Natural killer cell (primary cell): ENCODE measurements around the gene CEMP1. TPM values are rescaled to one million over a fixed set of nuclear protein-coding genes. Genes with fewer than 3 reads are reported as not detected.
"Not testable (repeated sequence)": the region's sequence is repeated elsewhere in the genome, so short reads cannot be mapped to it uniquely, and the experiment has no call there.

Experiments used
- ATAC-seq, 3 donors: fragments of 150-1000 bp in 2 of 3; fragments of 200-7000 bp in 1 of 3; cut with Tn5 transposase; 1 replicate in 1 of 3; 2 replicates in 2 of 3; pipeline ENCODE4 v1.10.0; 2021; ENCODE audit warnings: mild to moderate bottlenecking in 2 of 3, moderate library complexity in 2 of 3
- DNase-seq, 2 donors: peaks; one replicate each; pipeline versions ENCODE4 v3.0.0 to v3.0.0-alpha.2; 2013 to 2021; ENCODE audit warnings: mixed read lengths in 1 of 2
- H3K27ac ChIP-seq: one replicate; pipeline ENCODE4 v1.5.1; 2013; ENCODE audit warnings: mild to moderate bottlenecking, low read length
- H3K27me3 ChIP-seq: one replicate; pipeline ENCODE4 v1.6.1; 2013; ENCODE audit warnings: low read length; ENCODE audit not compliant: control insufficient read depth, insufficient read depth
- H3K36me3 ChIP-seq: one replicate; pipeline ENCODE4 v1.6.1; 2013; ENCODE audit warnings: low read length; ENCODE audit not compliant: control insufficient read depth, insufficient read depth
- H3K4me1 ChIP-seq: one replicate; pipeline ENCODE4 v1.6.1; 2013; ENCODE audit warnings: low read length; ENCODE audit not compliant: control insufficient read depth, insufficient read depth
- H3K4me3 ChIP-seq: one replicate; pipeline ENCODE4 v1.5.1; 2013; ENCODE audit warnings: low read length
- H3K9me3 ChIP-seq: one replicate; pipeline ENCODE4 v1.6.1; 2013; ENCODE audit warnings: low read length; ENCODE audit not compliant: control insufficient read depth, insufficient read depth
- H3K27ac Mint-ChIP-seq, 2 donors: one replicate each; pipeline ENCODE4 v1.8.0; 2022; ENCODE audit warnings: mild to moderate bottlenecking in 2 of 2, mixed read lengths in 2 of 2, moderate library complexity in 1 of 2
- H3K27me3 Mint-ChIP-seq, 2 donors: one replicate each; pipeline ENCODE4 v1.8.0; 2022; ENCODE audit warnings: low read depth in 2 of 2, mixed read lengths in 2 of 2
- H3K36me3 Mint-ChIP-seq: one replicate; pipeline ENCODE4 v1.8.0; 2022; ENCODE audit warnings: mixed read lengths
- H3K4me1 Mint-ChIP-seq, 2 donors: one replicate each; pipeline ENCODE4 v1.8.0; 2022; ENCODE audit warnings: mixed read lengths in 2 of 2
- H3K4me3 Mint-ChIP-seq: one replicate; pipeline ENCODE4 v1.8.0; 2022; ENCODE audit warnings: mild to moderate bottlenecking, moderate library complexity, mixed read lengths
- H3K9me3 Mint-ChIP-seq, 2 donors: one replicate each; pipeline ENCODE4 v1.8.0; 2022; ENCODE audit warnings: mixed read lengths in 2 of 2
- WGBS: methylation state at CpG from one replicate; pipeline ENCODE4 v1.1.7; 2013; ENCODE audit warnings: missing lambda C conversion rate; ENCODE audit not compliant: insufficient coverage; 5-methylcytosine and 5-hydroxymethylcytosine counted together
- intact Hi-C: fragments of 100-400 bp; cut with micrococcal nuclease; formaldehyde crosslinking; loops from one replicate; pipeline ENCODE4 v1.14.2; 2022
- total RNA-seq, 4 donors: library from RNA; stranded (reverse); fragments of 120-200 nt in 1 of 4; gene quantifications; one replicate each; pipeline versions ENCODE4 v1.2.3 to v1.2.4, GENCODE V29; 2013 to 2022
- TF ChIP-seq, protein P1 (sequence below): fragments of 200-600 bp; IDR thresholded peaks from one replicate; pipeline ENCODE4 v1.8.0; 2022; ENCODE audit warnings: antibody characterized with exemption

CEMP1 gene
- total RNA-seq, 3 donors from 2014 or later (not counting 1 experiment from before 2014, with no cell fraction given) = 0.28 to 0.56 (median 0.45) TPM

DNA sequence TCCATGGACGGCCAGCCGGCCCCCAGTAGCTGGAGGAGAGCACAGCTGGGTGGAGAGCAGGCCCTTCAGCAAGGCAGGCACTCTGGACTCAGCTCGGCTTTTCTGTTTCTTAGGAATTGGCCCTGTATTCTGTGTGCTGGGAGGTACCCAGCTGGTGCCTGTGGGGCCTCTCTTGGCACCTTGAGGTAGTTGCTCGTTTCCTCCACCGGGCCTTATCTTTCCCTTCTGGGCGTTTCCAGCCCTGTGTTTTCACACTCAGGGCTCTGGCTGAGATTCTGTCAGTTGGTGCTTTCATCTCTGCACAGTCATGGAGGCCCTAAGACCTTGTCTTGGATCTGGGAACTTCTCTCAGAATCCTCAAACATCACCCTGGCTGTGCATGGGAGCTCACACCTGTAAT, 36.3 kb upstream of the CEMP1 start:
- H3K27me3 Mint-ChIP-seq, H3K4me1 ChIP-seq, DNase-seq, H3K9me3 ChIP-seq, H3K4me1 Mint-ChIP-seq, H3K4me3 Mint-ChIP-seq, H3K27ac ChIP-seq, intact Hi-C loops, H3K36me3 Mint-ChIP-seq, ATAC-seq, H3K27me3 ChIP-seq, H3K36me3 ChIP-seq, H3K9me3 Mint-ChIP-seq, H3K27ac Mint-ChIP-seq, H3K4me3 ChIP-seq: not testable (repeated sequence)
- WGBS = no CpG with 5 or more reads among the region's 6 CpGs

DNA sequence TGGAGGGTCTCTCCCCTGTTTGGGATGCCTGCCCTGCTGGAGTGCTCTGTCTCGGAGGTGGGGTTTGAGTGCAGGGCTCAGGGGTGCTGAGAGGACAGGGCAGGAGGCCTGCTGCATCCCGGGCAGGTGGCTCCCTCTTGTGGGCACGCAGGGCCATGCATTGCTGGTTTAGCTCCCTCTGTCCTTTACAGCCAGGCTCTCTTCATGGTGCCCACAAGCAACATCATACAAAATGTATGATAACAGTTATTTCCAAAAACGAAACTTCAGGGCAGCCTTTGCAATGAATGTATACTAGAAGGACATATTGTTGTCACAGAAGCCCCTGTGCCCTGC, 29.6 kb upstream of the CEMP1 start:
- intact Hi-C loops, H3K27me3 Mint-ChIP-seq, H3K27ac ChIP-seq, H3K27me3 ChIP-seq, H3K4me1 Mint-ChIP-seq, H3K9me3 Mint-ChIP-seq, H3K4me3 ChIP-seq, H3K36me3 Mint-ChIP-seq, H3K27ac Mint-ChIP-seq, H3K36me3 ChIP-seq, H3K4me3 Mint-ChIP-seq, H3K9me3 ChIP-seq, H3K4me1 ChIP-seq: not testable (repeated sequence)
- DNase-seq = peak in 1 of 2 donors; percentile 67
- peak; percentile 92 to 99 (median 94) for ATAC-seq
- TF ChIP-seq, protein P1, sequence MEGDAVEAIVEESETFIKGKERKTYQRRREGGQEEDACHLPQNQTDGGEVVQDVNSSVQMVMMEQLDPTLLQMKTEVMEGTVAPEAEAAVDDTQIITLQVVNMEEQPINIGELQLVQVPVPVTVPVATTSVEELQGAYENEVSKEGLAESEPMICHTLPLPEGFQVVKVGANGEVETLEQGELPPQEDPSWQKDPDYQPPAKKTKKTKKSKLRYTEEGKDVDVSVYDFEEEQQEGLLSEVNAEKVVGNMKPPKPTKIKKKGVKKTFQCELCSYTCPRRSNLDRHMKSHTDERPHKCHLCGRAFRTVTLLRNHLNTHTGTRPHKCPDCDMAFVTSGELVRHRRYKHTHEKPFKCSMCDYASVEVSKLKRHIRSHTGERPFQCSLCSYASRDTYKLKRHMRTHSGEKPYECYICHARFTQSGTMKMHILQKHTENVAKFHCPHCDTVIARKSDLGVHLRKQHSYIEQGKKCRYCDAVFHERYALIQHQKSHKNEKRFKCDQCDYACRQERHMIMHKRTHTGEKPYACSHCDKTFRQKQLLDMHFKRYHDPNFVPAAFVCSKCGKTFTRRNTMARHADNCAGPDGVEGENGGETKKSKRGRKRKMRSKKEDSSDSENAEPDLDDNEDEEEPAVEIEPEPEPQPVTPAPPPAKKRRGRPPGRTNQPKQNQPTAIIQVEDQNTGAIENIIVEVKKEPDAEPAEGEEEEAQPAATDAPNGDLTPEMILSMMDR = peak; percentile 51
- WGBS = no CpG with 5 or more reads among the region's 4 CpGs

DNA sequence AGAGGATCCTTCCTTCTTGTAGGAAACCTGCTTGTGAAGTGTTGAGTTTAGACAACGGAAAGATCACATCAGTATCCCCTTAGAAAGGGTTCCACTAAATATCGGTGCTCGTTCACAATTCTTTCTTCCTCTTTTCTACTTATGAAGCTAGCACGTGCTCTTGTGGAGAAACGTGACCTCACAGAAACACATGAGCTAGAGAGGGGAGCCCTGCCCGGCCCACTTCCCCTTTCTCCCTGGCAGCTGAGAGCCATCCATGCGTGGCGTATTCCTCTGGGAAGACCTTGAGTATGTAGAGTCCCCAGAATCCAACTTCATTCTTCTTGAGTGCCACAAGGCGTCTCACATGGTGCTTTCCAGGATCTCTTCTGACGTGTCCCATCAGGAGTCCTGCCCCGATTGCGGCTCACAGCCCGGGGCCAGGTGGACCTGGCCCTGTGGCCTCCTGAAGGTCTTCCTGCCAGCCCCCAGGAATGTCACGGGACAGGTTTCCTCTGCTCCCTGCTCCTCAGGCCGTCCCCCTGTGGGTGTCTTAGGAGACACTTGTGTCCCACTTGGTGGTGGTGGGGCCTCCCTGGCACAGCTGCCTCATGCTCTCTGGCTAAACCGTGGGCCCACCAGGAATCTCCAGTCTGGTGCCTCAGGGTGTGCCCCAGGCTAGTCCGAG, 29.1 kb upstream of the CEMP1 start:
- H3K36me3 ChIP-seq, H3K4me1 ChIP-seq, H3K27ac Mint-ChIP-seq, H3K9me3 ChIP-seq, H3K9me3 Mint-ChIP-seq, H3K4me3 ChIP-seq, H3K36me3 Mint-ChIP-seq, H3K4me1 Mint-ChIP-seq, DNase-seq, intact Hi-C loops, H3K27me3 ChIP-seq, H3K4me3 Mint-ChIP-seq, H3K27ac ChIP-seq, H3K27me3 Mint-ChIP-seq: not testable (repeated sequence)
- ATAC-seq = peak; percentile 9 to 59 (median 22)
- WGBS = 67% methylated on average over 3 of the region's 17 CpGs

DNA sequence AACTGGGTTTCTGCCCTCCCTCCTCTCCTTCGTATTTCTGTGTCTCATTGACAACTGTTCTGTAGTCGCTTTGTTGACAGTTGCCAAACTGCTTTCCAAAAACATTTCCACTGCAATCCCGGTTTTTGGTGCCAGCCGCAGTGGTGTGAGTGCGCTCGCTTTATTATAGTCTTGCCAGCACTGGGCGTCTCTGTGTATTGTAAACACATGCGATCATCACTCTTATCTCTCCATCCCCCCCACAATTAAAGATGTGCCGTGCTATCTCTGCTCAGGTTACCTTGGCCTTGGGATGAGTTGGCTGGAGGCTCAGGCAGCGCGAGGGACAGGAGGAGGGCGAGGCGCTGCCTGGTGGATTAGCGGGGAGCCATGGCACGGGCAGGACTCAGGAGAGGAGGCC, 25.9 kb upstream of the CEMP1 start:
- H3K4me1 Mint-ChIP-seq, H3K4me1 ChIP-seq, H3K27me3 Mint-ChIP-seq, DNase-seq, H3K9me3 Mint-ChIP-seq, intact Hi-C loops, H3K36me3 Mint-ChIP-seq, H3K27ac ChIP-seq, H3K4me3 Mint-ChIP-seq, H3K27ac Mint-ChIP-seq, H3K36me3 ChIP-seq, H3K9me3 ChIP-seq, ATAC-seq, H3K27me3 ChIP-seq, H3K4me3 ChIP-seq: not testable (repeated sequence)
- no CpG with 5 or more reads among the region's 15 CpGs for WGBS

DNA sequence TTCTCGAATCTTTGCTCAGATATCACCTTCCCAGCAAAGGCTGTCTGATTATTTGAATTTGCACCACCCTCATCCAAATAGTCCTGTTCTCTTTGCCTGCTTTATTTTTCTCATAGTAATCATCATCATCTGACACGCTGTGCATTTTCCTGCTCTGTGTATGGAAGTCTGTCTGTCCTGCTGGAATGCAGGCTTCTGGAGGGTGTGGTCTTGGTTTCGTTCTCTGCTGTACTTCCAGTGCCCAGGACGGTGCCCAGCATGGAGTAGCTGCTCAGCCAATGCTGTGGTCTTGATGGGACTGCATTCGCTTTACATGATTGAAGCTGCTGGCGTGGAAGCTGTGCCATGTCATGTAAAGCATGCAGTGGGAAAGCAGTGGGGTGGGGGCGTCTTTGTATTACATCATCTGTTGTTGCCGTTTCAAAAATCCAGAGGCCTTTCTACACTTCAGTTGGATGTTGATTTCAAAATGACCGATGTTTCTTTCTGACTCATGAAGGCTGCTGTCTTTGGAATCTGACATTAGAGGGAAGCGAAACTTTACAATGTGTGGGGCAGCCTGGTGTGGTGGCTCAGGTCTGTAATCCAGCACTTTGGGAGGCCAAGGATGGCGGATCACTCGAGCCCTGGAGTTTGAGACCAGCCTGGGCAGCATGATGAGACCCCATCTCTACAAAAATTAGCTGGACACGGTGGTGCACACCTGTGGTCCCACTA, 23.7 kb upstream of the CEMP1 start:
- intact Hi-C loops, H3K4me1 Mint-ChIP-seq, H3K27ac ChIP-seq, H3K4me1 ChIP-seq, H3K4me3 ChIP-seq, H3K36me3 Mint-ChIP-seq, H3K9me3 ChIP-seq, DNase-seq, H3K36me3 ChIP-seq, H3K9me3 Mint-ChIP-seq, H3K4me3 Mint-ChIP-seq, H3K27me3 Mint-ChIP-seq, H3K27me3 ChIP-seq, ATAC-seq, H3K27ac Mint-ChIP-seq: not testable (repeated sequence)
- WGBS = no CpG with 5 or more reads among the region's 13 CpGs

DNA sequence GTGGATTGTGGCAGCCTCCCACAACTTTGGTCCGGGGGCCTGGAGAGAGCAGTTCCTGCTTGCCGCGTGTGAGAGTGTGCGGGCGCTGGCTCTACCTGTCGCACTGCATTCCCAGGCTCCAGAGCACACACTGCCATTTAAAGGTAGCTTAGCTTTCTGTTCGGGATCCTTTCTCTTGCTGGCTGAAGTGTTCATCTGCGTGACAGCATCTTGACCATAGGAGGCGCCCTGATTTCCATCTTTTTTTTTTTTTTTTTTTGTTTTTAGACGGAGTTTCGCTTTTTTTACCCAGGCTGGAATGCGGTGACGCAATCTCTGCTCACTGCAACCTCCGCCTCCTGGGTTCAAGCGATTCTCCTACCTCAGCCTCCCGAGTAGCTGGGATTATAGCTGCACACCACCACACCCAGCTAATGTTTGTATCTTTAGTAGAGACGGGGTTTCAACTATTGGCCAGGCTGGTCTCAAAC, 20.2 kb upstream of the CEMP1 start:
- H3K36me3 Mint-ChIP-seq, H3K4me1 Mint-ChIP-seq, H3K27me3 ChIP-seq, H3K27me3 Mint-ChIP-seq, H3K27ac ChIP-seq, H3K4me1 ChIP-seq, H3K36me3 ChIP-seq, H3K4me3 ChIP-seq, intact Hi-C loops, DNase-seq, ATAC-seq, H3K4me3 Mint-ChIP-seq, H3K9me3 Mint-ChIP-seq, H3K9me3 ChIP-seq, H3K27ac Mint-ChIP-seq: not testable (repeated sequence)
- 83% methylated on average over 12 of the region's 17 CpGs for WGBS

DNA sequence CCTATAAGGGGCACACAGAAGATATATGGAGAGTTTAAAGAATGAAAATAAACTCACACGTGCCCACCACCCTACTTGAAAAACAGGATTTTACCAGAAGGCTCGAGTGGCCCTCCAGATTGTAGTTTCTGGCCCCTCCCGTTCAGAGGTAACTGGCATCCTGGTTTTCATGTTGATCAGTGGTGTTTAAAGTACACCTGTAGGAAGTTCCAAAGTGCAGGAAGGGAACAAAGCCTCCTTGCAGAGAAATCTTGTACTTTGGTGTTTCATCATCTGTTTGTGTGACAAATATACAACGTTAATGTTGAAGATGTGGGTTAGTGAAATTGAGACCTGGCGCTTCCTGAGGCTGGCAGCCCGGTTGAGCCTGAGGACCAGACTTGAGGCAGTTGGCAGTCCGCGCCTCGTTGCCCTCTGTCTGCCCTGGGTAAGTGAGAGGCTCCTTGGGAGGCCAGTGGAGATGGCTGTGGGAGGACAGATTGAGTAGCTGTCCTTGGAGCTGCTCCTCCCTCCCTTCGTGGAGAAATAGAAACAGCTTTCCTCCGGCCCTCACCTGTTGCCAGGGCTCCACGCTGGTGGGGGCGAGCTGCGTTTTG, 19.2 kb upstream of the CEMP1 start:
- H3K27me3 Mint-ChIP-seq, H3K9me3 Mint-ChIP-seq, H3K27ac ChIP-seq, ATAC-seq, H3K4me3 Mint-ChIP-seq, H3K4me1 ChIP-seq, H3K4me1 Mint-ChIP-seq, H3K36me3 Mint-ChIP-seq, intact Hi-C loops, H3K4me3 ChIP-seq, DNase-seq, H3K27ac Mint-ChIP-seq, H3K9me3 ChIP-seq, H3K27me3 ChIP-seq, H3K36me3 ChIP-seq: not testable (repeated sequence)
- no CpG with 5 or more reads among the region's 14 CpGs for WGBS
